ENCODE data around the gene MKLN1.

MKLN1 gene

GRCh38 chr7:131352032-131352431 lies 24.4 kb downstream of the MKLN1 start:
- H3K4me3 ChIP-seq (ENCODE audit: low read length) = no peak overlapping the region
- DNase-seq (ENCODE audit: low read depth) = no peak
- TF ChIP-seq, protein P1, sequence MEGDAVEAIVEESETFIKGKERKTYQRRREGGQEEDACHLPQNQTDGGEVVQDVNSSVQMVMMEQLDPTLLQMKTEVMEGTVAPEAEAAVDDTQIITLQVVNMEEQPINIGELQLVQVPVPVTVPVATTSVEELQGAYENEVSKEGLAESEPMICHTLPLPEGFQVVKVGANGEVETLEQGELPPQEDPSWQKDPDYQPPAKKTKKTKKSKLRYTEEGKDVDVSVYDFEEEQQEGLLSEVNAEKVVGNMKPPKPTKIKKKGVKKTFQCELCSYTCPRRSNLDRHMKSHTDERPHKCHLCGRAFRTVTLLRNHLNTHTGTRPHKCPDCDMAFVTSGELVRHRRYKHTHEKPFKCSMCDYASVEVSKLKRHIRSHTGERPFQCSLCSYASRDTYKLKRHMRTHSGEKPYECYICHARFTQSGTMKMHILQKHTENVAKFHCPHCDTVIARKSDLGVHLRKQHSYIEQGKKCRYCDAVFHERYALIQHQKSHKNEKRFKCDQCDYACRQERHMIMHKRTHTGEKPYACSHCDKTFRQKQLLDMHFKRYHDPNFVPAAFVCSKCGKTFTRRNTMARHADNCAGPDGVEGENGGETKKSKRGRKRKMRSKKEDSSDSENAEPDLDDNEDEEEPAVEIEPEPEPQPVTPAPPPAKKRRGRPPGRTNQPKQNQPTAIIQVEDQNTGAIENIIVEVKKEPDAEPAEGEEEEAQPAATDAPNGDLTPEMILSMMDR (IDR thresholded peaks at IDR 0.05; ENCODE audit: insufficient read depth, low read depth, low read length, missing control alignments) = no peak

- DNase-seq (ENCODE audit: low read depth) = no peak
- TF ChIP-seq, protein P1 (IDR thresholded peaks at IDR 0.05; ENCODE audit: insufficient read depth, low read depth, low read length, missing control alignments) = no peak
- no peak overlapping the region for H3K4me3 ChIP-seq (ENCODE audit: low read length)
Observed at GRCh38 chr7:131354390-131354789, 26.7 kb downstream of the MKLN1 start.

GRCh38 chr7:131355917-131356777 lies 28.5 kb downstream of the MKLN1 start:
- no peak overlapping the region for H3K4me3 ChIP-seq (ENCODE audit: low read length)
- TF ChIP-seq, protein P1 (IDR thresholded peaks at IDR 0.05; ENCODE audit: insufficient read depth, low read depth, low read length, missing control alignments) = no peak
- DNase-seq (ENCODE audit: low read depth) = no peak

DNA sequence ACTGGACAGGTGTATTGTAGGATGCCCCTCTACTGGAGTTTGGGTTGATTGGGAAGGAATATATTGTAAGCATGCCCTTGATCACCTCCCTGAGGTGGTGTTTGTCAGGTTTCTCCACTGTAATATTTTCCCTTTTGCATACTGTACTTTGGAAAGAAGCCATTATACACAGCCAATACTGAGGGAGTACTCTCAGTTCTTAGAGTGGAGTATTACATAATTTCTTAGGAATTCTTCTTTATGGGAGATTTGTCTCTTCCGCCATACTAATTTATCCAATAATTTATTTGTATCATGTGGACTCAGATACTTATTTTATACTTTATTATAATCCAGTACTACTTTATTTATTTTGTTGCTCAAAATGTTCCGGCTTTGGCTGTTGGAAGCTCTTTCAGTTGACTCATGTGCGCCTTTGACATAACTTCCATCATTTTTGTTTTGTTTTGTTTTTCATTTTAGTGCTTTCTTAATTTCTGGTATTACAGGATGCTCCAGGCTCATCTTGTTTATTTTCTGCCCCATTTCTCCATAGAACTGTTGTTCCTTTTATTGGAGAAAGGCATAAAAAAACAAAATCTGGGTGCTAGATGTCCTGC lies 29.7 kb downstream of the MKLN1 start:
- no peak for DNase-seq (ENCODE audit: low read depth)
- TF ChIP-seq, protein P1 (IDR thresholded peaks at IDR 0.05; ENCODE audit: insufficient read depth, low read depth, low read length, missing control alignments) = no peak
- no peak overlapping the region for H3K4me3 ChIP-seq (ENCODE audit: low read length)

GRCh38 chr7:131358636-131359035 lies 31.0 kb downstream of the MKLN1 start:
- DNase-seq (ENCODE audit: low read depth) = no peak
- H3K4me3 ChIP-seq (ENCODE audit: low read length) = no peak overlapping the region
- TF ChIP-seq, protein P1 (IDR thresholded peaks at IDR 0.05; ENCODE audit: insufficient read depth, low read depth, low read length, missing control alignments) = no peak

GRCh38 chr7:131359136-131359776 lies 31.6 kb downstream of the MKLN1 start:
- no peak overlapping the region for H3K4me3 ChIP-seq (ENCODE audit: low read length)
- no peak for DNase-seq (ENCODE audit: low read depth)
- TF ChIP-seq, protein P1 (IDR thresholded peaks at IDR 0.05; ENCODE audit: insufficient read depth, low read depth, low read length, missing control alignments) = no peak

Data from epithelial cell of esophagus (primary cell).